Pons (tissue), 1 donor: Measurements from ENCODE around the gene LRRC46.

Source experiments
- DNase-seq: peaks from one replicate; pipeline ENCODE4 v3.0.0-alpha.2; 2016; ENCODE audit warnings: low spot score

Gene LRRC46

DNA sequence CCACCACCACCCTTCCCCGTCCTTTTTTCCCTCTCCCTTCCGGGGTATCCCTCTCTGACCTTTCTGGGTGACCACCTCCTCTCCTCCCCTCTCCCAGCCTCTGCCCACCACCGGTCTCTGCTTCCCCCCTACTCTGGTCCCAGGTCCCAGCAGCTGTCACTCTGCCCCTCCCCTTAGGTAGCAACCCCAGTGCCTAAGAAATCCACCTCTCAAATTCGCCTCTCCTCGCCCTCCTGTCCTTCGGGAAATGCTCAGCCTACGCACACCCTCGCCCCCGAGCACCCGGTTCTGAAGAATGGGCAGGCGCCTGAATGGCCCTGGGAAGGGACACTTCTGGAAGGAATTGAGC, 20.3 kb downstream of the LRRC46 start:
- no peak for DNase-seq

DNA sequence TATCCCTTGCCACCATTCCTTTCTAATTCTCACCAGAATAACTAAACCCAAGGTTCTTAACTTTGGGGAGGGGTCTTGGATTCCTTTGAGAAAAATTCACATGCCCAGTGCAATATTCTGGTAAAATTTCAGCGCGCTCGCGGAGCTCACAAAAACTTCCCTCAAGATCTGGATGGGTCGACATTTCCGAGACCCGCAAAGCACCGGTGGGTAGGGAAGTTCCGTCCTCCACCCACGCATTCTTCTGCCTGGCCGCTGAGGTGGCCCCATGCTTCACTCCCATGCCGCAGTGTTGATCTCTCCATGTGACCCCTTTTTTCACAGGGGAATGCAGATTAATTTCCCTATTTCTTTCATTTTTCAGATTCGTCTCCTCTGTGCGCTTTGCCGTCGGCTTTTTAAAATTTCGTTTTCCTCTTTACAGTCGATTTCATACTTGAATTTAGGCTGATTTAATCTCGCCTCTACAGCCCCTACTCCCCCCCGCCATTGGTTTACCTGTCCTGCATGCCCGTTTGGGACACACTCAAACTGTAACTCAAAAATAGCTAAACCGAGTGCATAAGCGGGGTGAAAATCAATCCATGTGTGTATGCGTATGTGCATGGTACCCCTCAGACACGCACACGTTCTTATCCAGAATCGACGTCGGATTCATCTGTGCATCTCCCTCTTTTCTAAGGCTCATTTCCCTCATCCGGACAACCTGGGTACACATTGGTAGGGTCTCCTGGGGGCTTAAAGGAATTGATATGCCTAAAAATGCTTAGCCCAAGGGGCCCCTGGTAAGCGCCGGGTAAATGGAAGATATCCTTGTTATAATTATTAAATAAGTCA, 20.9 kb downstream of the LRRC46 start:
- no peak for DNase-seq

DNA sequence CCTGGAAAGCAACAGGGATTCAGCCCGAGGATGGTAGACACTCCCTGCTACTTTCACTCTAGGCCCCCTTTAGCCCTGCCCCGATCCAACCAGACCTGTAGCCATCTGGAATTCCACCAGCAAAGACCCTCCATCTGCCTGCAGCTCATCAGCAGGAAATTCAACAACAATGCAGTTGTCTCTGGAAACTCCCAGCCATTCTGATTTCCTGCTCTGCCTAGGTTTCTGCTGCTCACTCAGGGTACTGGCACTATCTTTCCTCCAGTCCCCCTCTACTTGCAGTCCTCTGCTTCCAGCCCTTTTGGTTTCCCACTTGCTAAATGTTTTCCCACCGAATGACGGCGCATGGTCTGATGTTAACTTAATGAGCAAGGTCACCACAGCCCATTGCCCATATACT, 22.1 kb downstream of the LRRC46 start:
- DNase-seq = no peak

DNA sequence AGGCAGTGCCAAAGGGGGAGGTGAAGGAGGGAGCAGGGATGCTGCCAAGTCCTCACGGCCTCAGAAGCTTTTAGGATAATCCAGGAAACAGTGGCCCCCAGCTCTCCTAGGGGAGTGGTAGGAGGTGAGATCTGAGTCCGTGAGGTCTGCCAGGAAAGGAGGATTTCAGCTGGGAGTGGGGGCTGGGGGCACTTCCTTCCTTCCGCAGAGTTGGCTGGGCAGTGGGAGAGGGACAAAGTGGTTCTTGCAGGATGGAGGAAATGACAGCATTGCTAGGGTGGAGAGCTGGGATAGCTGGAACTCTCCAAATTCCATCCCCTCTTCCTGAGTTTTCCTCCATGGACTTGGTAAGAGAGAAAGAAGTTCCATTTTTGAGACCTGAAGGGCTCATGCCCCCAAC, 24.3 kb downstream of the LRRC46 start:
- DNase-seq = no peak

DNA sequence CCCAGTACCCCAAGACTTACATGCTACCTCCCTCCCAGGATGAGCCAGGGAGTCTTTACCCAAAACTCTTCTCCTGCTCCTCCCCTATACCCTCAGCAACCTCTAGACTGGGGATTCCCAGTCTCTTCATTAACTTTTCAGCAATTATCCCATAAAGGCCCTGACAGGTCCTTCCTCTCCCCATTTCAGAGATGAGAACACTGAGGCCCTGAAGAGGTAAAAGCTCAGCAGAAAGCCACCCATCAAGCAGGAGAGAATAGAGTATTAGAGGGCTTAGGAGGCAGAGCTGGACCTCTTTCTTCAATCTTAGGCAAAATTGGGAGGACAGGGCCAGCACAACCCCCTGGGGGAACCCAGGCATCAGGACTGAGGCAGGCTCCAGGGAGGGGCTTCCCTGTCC, 25.4 kb downstream of the LRRC46 start:
- DNase-seq = no peak

GRCh38 chr17:47857551-47858455, 26.3 kb downstream of the LRRC46 start:
- no peak for DNase-seq

DNA sequence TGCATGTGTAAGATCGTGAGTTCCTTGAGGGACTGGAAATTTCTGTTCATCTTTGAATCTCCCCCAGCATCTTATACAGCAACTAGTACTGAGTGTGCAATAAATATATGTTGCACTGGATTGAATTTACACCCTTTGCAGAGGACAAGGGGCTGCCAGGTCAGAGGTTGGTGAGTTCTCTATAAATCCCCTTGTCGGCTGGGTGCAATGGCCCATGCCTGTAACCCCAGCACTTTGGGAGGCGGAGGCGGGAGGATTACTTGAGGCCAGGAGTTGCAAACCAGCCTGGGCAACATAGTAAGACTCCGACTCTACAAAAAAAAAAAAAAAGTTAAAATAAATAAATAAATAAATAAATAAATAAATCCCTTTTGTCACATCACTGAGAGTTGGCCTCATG, 28.9 kb downstream of the LRRC46 start:
- no peak for DNase-seq

DNA sequence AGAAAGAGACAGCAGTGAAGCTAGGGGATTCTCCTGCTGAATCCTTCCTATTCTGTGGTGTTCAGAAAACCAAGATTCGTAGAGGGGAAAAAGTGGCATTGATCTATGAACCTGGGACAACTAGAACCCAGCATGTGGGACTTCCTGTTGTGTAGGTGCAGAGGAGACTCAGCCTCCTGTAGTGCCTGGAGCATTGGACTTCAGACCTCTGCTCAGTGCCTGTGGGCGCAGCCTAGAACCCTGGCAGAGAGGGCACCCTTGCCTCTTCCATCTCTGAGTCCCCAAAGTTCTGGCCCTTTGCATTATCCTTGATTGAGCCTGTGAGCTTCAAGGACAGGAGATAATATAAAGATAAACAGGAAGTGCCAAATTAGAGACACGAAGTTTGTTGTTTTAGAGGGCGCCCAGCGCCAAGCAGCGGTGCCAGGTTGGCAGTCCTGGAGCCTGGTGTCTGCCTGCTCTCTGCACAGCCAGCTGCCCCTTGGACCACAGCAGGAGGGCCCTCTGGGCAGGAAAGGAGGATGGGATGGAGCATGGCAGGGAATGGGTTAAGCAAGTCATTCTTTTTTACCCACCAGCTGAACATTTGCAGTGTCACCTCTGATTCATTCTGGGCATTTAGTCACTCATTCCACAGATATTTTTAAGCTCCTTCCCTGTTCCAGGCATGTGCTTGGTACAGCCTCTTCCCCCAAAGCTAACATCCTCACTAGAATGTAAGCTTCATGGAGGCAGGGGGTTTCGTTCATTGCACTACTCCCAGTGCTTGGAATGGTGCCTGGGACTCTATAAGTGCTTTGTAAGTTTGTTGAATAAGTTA, 31.4 kb downstream of the LRRC46 start:
- no peak for DNase-seq

- no peak for DNase-seq
These were observed 33.3 kb downstream of the LRRC46 start for GRCh38 chr17:47864791-47865216.

DNA sequence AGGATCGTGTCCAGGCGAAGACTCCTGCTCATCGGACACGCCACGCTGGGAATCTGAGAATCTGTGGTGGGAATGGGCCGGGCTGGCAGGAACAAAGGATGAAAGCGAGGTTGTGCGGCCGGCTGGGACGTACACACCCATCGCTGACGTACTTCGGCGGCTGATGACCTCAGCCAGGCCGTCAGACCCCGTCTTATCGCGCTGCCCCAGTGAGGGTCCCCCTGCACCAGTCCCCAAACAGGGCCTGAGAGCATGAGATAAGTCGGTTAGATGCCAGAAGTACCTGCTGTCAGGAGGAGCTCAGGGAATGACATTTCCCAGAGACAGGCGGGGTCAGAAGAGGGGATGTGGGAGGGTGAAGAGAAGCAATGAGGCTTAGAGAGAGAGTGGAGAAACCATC, 35.5 kb downstream of the LRRC46 start:
- DNase-seq = no peak

- DNase-seq = no peak
These were observed 36.5 kb downstream of the LRRC46 start for GRCh38 chr17:47867813-47868533.

- DNase-seq = no peak
These were observed 37.6 kb downstream of the LRRC46 start for GRCh38 chr17:47869114-47869513.

- DNase-seq = no peak
These were observed 38.6 kb downstream of the LRRC46 start for GRCh38 chr17:47870056-47870455.

GRCh38 chr17:47871048-47871447, 39.6 kb downstream of the LRRC46 start:
- no peak for DNase-seq

DNA sequence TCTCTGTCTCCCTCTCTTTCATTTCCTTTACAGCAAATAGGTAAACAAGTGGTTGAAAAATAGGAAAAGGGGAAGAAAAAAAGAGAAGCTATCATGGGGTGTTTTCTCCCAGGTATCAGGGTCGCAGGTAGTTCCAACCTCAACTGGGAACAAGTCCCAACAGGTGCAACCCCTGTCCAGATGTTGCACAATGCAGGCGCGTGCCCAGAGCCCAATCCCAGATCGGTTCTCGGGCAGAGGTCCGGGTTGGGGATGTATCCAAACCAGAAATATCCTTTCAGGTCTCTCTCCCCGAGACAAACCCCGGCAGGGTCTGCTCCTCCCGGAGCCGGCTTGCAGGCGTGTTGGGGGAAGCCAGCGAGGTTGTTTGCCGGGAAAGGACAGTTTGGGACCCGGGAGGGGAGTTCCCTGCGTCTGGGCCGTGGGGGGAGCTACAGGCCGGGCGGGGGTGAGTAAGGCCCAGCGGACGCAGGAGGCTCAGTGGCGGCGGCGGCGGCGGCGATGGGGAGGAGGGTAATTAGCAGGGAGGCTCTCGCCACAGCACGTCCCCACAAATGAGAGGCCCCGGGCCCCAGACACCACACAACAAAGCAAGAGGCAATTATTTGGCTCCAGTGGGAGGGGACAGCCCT, 40.7 kb downstream of the LRRC46 start:
- no peak for DNase-seq

DNA sequence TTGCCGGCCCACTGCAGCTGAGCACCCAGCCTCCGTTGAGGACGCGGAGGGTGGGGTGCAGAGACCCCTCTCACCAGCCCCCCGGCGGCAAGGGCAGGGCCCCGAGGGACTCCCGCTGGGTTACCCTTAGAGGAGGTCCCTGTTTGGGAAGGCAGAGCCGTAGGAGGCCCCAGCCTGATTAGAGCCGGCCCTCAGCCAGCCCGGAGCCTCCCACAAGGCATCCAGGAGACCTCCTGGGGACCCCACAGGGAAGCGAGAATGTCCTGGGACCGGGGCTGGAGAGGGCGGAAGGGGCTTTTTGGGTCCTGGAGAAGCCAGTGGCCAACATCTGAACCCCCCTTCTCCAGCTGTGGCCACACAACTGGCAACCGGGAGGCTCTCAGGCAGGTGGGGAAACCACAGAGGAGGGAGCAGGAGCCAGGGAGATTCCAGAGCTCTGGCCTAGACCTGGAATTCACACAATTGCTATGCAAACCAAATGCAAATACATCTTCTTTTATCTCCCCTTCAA, 41.2 kb downstream of the LRRC46 start:
- no peak for DNase-seq

GRCh38 chr17:47873200-47874090, 42.0 kb downstream of the LRRC46 start:
- DNase-seq = no peak

GRCh38 chr17:47875011-47875985, 43.8 kb downstream of the LRRC46 start:
- DNase-seq = no peak
